Mesothelial cell of epicardium (in vitro differentiated cells): Measurements from ENCODE around the gene ARHGEF25. TPM values are rescaled to one million over a fixed set of nuclear protein-coding genes. Genes with fewer than 3 reads are reported as not detected.
"Not testable (repeated sequence)": the region's sequence is repeated elsewhere in the genome, so short reads cannot be mapped to it uniquely, and the experiment has no call there.

Experiments
- DNase-seq, 2 experiments: peaks; one replicate each; pipeline ENCODE4 v3.0.0; 2021; ENCODE audit warnings: low spot score in 2 of 2; ENCODE audit not compliant: unreplicated experiment in 2 of 2
- H3K27ac Mint-ChIP-seq: 2 replicates; pipeline ENCODE4 v1.8.0; 2021; ENCODE audit warnings: mixed read lengths
- H3K27me3 Mint-ChIP-seq: 2 replicates; pipeline ENCODE4 v1.8.0; 2021; ENCODE audit warnings: low read depth, mixed read lengths
- H3K36me3 Mint-ChIP-seq: 2 replicates; pipeline ENCODE4 v1.8.0; 2021; ENCODE audit warnings: mixed read lengths
- H3K4me1 Mint-ChIP-seq: 2 replicates; pipeline ENCODE4 v1.8.0; 2021; ENCODE audit warnings: mixed read lengths
- H3K4me3 Mint-ChIP-seq: 2 replicates; pipeline ENCODE4 v1.8.0; 2021; ENCODE audit warnings: mild to moderate bottlenecking, moderate library complexity, mixed read lengths
- H3K9me3 Mint-ChIP-seq: 2 replicates; pipeline ENCODE4 v1.8.0; 2021; ENCODE audit warnings: mixed read lengths
- CTCF ChIP-seq: fragments of 200-600 bp; sonication (generic); IDR thresholded peaks from one replicate; pipeline ENCODE4 v1.5.0; 2021; ENCODE audit warnings: antibody characterized with exemption; ENCODE audit not compliant: unreplicated experiment
- total RNA-seq: library from RNA; stranded (reverse); gene quantifications from 3 replicates; pipeline ENCODE4 v1.2.1, GENCODE V29; 2021

ARHGEF25 gene
- total RNA-seq, 1 donor from 2014 or later = 65.0 TPM

DNA sequence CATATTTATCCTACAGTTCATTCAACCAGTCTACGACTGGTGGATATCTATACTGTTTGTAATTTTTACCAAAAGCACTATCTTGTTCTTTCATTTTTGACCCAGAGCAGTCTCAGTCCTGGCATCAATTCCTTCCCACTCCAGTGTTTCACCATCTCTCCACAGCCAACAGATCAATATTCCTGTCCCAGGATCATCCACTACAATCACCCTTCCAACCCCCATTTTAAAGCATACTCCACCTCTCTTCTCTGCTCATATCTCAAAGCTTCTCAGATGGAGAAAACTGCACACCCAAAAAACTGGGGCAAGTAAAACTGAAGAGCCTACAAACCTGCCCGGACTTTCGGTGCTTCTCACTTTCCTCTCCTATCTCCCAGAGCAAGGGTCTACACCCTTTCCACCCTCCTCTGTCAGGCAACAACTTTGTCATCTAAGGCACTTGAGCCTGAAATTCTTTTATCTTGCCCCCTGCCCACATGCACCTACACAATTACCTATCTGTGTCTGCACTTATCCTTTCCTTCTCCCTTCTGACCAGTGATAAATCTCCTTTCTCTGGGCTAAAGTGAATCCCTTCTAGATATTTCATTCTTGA lies 24.3 kb upstream of the ARHGEF25 start:
- Mint-ChIP-seq H3K27me3 (peaks cover 20% of the 10 kb centered on the region), H3K9me3 (no peaks in the 10 kb centered on the region)
- DNase-seq = no peak

DNA sequence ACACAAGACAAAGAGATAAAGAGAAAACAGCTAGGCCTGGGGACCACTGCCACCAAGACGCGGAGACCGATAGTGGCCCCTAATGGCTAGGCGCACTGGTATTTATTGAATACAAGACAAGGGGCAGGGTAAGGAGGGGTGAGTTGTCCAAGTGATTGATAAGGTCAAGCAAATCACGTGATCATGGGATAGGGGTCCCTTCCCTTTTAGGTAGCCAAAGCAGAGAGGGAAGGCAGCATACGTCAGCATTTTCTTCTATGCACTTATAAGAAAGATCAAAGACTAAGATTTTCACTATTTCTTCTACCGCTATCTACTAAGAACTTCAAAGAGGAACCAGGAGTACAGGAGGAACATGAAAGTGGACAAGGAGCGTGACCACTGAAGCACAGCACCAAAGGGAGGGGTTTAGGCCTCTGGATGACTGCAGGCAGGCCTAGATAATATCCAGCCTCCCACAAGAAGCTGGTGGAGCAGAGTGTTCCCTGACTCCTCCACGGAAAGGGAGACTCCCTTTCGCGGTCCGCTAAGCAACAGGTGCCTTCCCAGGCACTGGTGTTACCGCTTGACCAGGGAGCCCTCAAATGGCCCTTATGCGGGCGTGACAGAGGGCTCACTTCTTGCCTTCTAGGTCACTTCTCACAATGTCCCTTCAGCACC lies 22.2 kb upstream of the ARHGEF25 start:
- H3K36me3 Mint-ChIP-seq, DNase-seq, H3K27ac Mint-ChIP-seq, H3K4me3 Mint-ChIP-seq, H3K9me3 Mint-ChIP-seq, H3K27me3 Mint-ChIP-seq: not testable (repeated sequence)
- H3K4me1 Mint-ChIP-seq = peaks cover 16% of the 10 kb centered on the region

More for the DNA sequence above, 24.3 kb upstream of the ARHGEF25 start:
- Mint-ChIP-seq H3K27ac (no peak overlapping the region), H3K4me3 (no peak overlapping the region), H3K36me3 (no peaks in the 10 kb centered on the region), H3K4me1 (peaks cover 10% of the 10 kb centered on the region)
- no peak for TF ChIP-seq CTCF

GRCh38 chr12:57590479-57590863 lies 20.8 kb upstream of the ARHGEF25 start:
- no peaks in the 10 kb centered on the region for H3K9me3 Mint-ChIP-seq
- H3K4me1 Mint-ChIP-seq = peaks cover 16% of the 10 kb centered on the region
- peak overlapping the region; percentile 88 for H3K4me3 Mint-ChIP-seq
- H3K27ac Mint-ChIP-seq = peak overlapping the region; percentile 50
- TF ChIP-seq CTCF = no peak
- H3K36me3 Mint-ChIP-seq = peaks cover 3% of the 10 kb centered on the region
- no peak for DNase-seq
- H3K27me3 Mint-ChIP-seq = peaks cover 3% of the 10 kb centered on the region

GRCh38 chr12:57590864-57591781 lies 20.1 kb upstream of the ARHGEF25 start, which contains the start of gene PIP4K2C:
Gene PIP4K2C, plus strand, starts transcription at chr12:57591192. Its CDS starts 98 bp downstream, at chr12:57591290.
- DNase-seq = peak; percentile 79 to 83
- H3K4me3 Mint-ChIP-seq = peak within 1 kb of the TSS; percentile 88
- H3K4me1 Mint-ChIP-seq = peaks cover 16% of the 10 kb centered on the region
- H3K9me3 Mint-ChIP-seq = no peaks in the 10 kb centered on the region
- peaks cover 3% of the 10 kb centered on the region for H3K27me3 Mint-ChIP-seq
- H3K36me3 Mint-ChIP-seq = peaks cover 3% of the 10 kb centered on the region
- H3K27ac Mint-ChIP-seq = peak within 1 kb of the TSS; percentile 95
- no peak for TF ChIP-seq CTCF

GRCh38 chr12:57591782-57592325 lies 19.4 kb upstream of the ARHGEF25 start:
- Mint-ChIP-seq H3K27ac (peak overlapping the region; percentile 95), H3K4me3 (peak overlapping the region; percentile 88), H3K36me3 (peaks cover 3% of the 10 kb centered on the region)

More at GRCh38 chr12:57591782-57592325, 19.4 kb upstream of the ARHGEF25 start:
- no peak for TF ChIP-seq CTCF
- DNase-seq = no peak
- peaks cover 3% of the 10 kb centered on the region for H3K27me3 Mint-ChIP-seq
- H3K9me3 Mint-ChIP-seq = no peaks in the 10 kb centered on the region
- peaks cover 16% of the 10 kb centered on the region for H3K4me1 Mint-ChIP-seq
